Lower lobe of right lung (tissue), 2 donors: ENCODE results near the gene WDR90. TPM values are rescaled to one million over a fixed set of nuclear protein-coding genes. Genes with fewer than 3 reads are reported as not detected.

ENCODE experiments used
- ATAC-seq, 2 donors: fragments of 200-7000 bp; cut with Tn5 transposase; one replicate each; pipeline ENCODE4 v1.9.1; 2020 to 2022; ENCODE audit warnings: mild to moderate bottlenecking in 2 of 2, moderate library complexity in 2 of 2
- DNase-seq: peaks from one replicate; pipeline ENCODE4 v3.0.0-alpha.2; 2020
- H3K27ac ChIP-seq: fragments of 200-600 bp; one replicate; pipeline ENCODE4 v1.8.0; 2022
- H3K27me3 ChIP-seq: fragments of 200-600 bp; one replicate; pipeline ENCODE4 v1.8.0; 2022; ENCODE audit warnings: low read depth
- H3K36me3 ChIP-seq: fragments of 200-600 bp; one replicate; pipeline ENCODE4 v1.8.0; 2022; ENCODE audit warnings: mild to moderate bottlenecking
- H3K4me1 ChIP-seq: fragments of 200-600 bp; one replicate; pipeline ENCODE4 v1.8.0; 2022
- H3K4me3 ChIP-seq: fragments of 200-600 bp; one replicate; pipeline ENCODE4 v1.8.0; 2022; ENCODE audit warnings: mild to moderate bottlenecking
- H3K9me3 ChIP-seq: fragments of 200-600 bp; one replicate; pipeline ENCODE4 v1.8.0; 2022
- intact Hi-C: fragments of 100-400 bp; cut with DNase I; formaldehyde crosslinking; loops from one replicate; pipeline ENCODE4 v1.11.0; 2022
- total RNA-seq: library from RNA; stranded (reverse); fragmentation: NEBNext Ultra II Directional; extraction: Animal tissue kit (Norgen Biotek cat#: 25700); gene quantifications from one replicate; pipeline ENCODE4 v1.2.1, GENCODE V29; 2021
- TF ChIP-seq, protein P1 (sequence below): fragments of 200-600 bp; IDR thresholded peaks from one replicate; pipeline ENCODE4 v1.8.0; 2022; ENCODE audit warnings: antibody characterized with exemption, mild to moderate bottlenecking
- donor health status: DM: no; HTN: yes; CAD: no; lungs with severe emphysema.

The WDR90 gene
- total RNA-seq, 1 donor from 2014 or later, result 31.4 TPM

DNA sequence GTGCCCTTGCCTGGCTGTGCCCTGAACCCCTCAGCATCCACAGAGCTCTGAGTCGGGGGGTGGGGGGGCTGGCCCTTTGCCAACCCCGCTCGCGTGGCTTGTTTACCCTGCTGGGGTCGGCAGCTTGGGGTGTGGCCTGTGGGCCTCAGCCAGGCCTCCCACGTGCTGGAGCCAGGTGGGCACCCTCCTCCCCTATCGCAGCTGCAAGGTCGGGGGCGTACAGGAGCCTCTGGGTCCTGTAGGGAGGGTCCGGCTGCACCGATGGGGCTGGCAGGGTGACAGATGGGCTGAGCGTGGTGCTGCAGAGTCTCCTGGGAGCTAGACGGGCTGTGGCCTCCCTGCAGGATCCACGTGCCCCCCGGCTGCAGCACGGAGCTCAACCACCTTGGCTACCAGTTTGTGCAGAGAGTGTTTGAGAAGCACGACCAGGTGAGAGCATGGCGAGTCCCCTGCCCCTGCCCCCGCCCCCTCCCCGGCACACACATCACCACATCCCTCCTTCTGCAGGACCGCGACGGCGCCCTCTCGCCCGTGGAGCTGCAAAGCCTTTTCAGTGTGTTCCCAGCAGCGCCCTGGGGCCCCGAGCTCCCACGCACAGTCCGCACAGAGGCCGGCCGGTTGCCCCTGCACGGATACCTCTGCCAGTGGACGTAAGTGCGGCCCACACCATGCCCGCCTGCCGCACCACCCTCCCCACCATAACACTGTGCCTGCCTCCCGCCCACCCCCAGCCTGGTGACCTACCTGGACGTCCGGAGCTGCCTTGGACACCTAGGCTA lies 22.4 kb downstream of the WDR90 start:
- H3K27me3 ChIP-seq, result peaks cover 4% of the 10 kb centered on the region
- peaks cover 29% of the 10 kb centered on the region for H3K4me1 ChIP-seq
- peaks cover 49% of the 10 kb centered on the region for H3K36me3 ChIP-seq
- intact Hi-C loops, result no loop called here
- no peak overlapping the region for H3K4me3 ChIP-seq
- no peak for DNase-seq
- H3K27ac ChIP-seq, result no peak overlapping the region
- H3K9me3 ChIP-seq, result no peaks in the 10 kb centered on the region
- TF ChIP-seq, protein P1, sequence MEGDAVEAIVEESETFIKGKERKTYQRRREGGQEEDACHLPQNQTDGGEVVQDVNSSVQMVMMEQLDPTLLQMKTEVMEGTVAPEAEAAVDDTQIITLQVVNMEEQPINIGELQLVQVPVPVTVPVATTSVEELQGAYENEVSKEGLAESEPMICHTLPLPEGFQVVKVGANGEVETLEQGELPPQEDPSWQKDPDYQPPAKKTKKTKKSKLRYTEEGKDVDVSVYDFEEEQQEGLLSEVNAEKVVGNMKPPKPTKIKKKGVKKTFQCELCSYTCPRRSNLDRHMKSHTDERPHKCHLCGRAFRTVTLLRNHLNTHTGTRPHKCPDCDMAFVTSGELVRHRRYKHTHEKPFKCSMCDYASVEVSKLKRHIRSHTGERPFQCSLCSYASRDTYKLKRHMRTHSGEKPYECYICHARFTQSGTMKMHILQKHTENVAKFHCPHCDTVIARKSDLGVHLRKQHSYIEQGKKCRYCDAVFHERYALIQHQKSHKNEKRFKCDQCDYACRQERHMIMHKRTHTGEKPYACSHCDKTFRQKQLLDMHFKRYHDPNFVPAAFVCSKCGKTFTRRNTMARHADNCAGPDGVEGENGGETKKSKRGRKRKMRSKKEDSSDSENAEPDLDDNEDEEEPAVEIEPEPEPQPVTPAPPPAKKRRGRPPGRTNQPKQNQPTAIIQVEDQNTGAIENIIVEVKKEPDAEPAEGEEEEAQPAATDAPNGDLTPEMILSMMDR, result no peak
- no peak for ATAC-seq

GRCh38 chr16:672371-672770 lies 23.2 kb downstream of the WDR90 start:
- Histone ChIP-seq H3K4me1 (peaks cover 26% of the 10 kb centered on the region), H3K27ac (no peak overlapping the region), H3K36me3 (peaks cover 49% of the 10 kb centered on the region), H3K9me3 (no peaks in the 10 kb centered on the region), H3K4me3 (no peak overlapping the region), H3K27me3 (peaks cover 11% of the 10 kb centered on the region)
- TF ChIP-seq, protein P1, result no peak
- ATAC-seq (no peak), DNase-seq (no peak)
- intact Hi-C loops, result no loop called here

DNA sequence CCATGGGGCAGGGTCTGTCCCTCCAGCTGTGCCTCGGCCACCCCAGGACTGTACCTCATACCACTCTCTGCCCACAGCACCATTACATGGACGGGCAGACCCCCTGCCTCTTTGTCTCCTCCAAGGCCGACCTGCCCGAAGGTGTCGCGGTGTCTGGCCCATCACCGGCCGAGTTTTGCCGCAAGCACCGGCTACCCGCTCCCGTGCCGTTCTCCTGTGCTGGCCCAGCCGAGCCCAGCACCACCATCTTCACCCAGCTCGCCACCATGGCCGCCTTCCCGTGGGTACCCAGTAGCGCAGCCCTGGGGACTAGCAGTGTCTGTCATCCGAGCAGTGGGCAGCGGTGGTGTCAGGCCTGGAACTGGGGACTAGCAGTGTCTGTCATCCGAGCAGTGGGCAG lies 23.7 kb downstream of the WDR90 start:
- Histone ChIP-seq H3K4me3 (no peak overlapping the region), H3K36me3 (peaks cover 49% of the 10 kb centered on the region), H3K9me3 (no peaks in the 10 kb centered on the region), H3K27ac (no peak overlapping the region), H3K4me1 (peaks cover 22% of the 10 kb centered on the region), H3K27me3 (peaks cover 11% of the 10 kb centered on the region)
- intact Hi-C loops, result no loop called here
- ATAC-seq (no peak), DNase-seq (no peak)
- TF ChIP-seq, protein P1, result no peak

GRCh38 chr16:673399-673991 lies 24.3 kb downstream of the WDR90 start:
- TF ChIP-seq, protein P1, result no peak
- no peak overlapping the region for H3K27ac ChIP-seq
- peaks cover 21% of the 10 kb centered on the region for H3K4me1 ChIP-seq
- intact Hi-C loops, result no loop called here
- peaks cover 49% of the 10 kb centered on the region for H3K36me3 ChIP-seq
- no peak overlapping the region for H3K4me3 ChIP-seq
- H3K9me3 ChIP-seq, result no peaks in the 10 kb centered on the region
- DNase-seq (no peak), ATAC-seq (no peak)
- peaks cover 11% of the 10 kb centered on the region for H3K27me3 ChIP-seq

GRCh38 chr16:674214-674881 lies 25.2 kb downstream of the WDR90 start:
- intact Hi-C loops, result no loop called here
- no peak for DNase-seq
- TF ChIP-seq, protein P1, result no peak
- Histone ChIP-seq H3K9me3 (no peaks in the 10 kb centered on the region), H3K27me3 (peaks cover 11% of the 10 kb centered on the region), H3K36me3 (peaks cover 47% of the 10 kb centered on the region), H3K27ac (no peak overlapping the region), H3K4me1 (peaks cover 20% of the 10 kb centered on the region), H3K4me3 (no peak overlapping the region)
- ATAC-seq, result no peak
